H7 (cell line): Measurements from ENCODE around the gene LRRC7. TPM values are rescaled to one million over a fixed set of nuclear protein-coding genes. Genes with fewer than 3 reads are reported as not detected.

Source experiments
- DNase-seq: peaks from one replicate; pipeline ENCODE4 v3.0.0; 2012
- H3K27me3 ChIP-seq: 2 replicates; pipeline ENCODE4 v1.6.0; 2011; ENCODE audit warnings: mild to moderate bottlenecking, low read length; ENCODE audit not compliant: control insufficient read depth, insufficient read depth
- H3K36me3 ChIP-seq: replicated peaks from 2 replicates; pipeline ENCODE4 v1.5.1; 2011; ENCODE audit warnings: low read length; ENCODE audit not compliant: control insufficient read depth, insufficient read depth
- H3K4me3 ChIP-seq: 2 replicates; pipeline ENCODE4 v1.5.1; 2011; ENCODE audit warnings: low read depth, mild to moderate bottlenecking, control low read depth, low read length, moderate library complexity; ENCODE audit not compliant: insufficient read depth
- total RNA-seq: library from RNA; depleted of rRNA; stranded (reverse); fragments of >200 nt; shearing (Covaris generic); gene quantifications from 2 replicates; pipeline ENCODE4 v1.2.3, GENCODE V29; 2014

LRRC7 gene
- total RNA-seq, 1 experiment from 2014 or later: 0.24 TPM

- Histone ChIP-seq H3K36me3 (no peaks in the 10 kb centered on the region), H3K27me3 (no peaks in the 10 kb centered on the region), H3K4me3 (no peak overlapping the region)
- DNase-seq: no peak
Measured at GRCh38 chr1:70077066-70077465, 509.3 kb downstream of the LRRC7 start.

- Histone ChIP-seq H3K4me3 (no peak overlapping the region), H3K27me3 (no peaks in the 10 kb centered on the region), H3K36me3 (no peaks in the 10 kb centered on the region)
- no peak for DNase-seq
Measured at GRCh38 chr1:70079546-70079945, 511.8 kb downstream of the LRRC7 start.

DNA sequence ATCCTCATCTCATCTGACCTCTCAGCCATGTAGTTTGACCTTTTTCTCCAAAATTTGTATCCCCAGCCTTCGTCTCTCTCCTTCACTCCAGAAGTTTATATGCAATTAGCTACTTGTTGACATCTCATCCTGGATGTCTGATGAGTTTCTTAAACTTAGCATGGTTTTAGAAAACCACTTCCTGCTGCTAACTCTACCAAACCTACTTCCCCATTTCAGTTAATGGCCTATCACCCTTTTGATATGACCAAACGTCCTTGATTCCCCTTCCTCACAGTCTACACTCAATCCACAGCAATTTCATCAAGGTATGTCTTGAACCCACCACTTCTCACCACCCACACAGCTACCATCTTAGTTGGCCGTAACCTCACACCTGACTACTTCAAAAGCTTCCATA, 515.8 kb downstream of the LRRC7 start:
- Histone ChIP-seq H3K4me3 (no peak overlapping the region), H3K36me3 (no peaks in the 10 kb centered on the region), H3K27me3 (no peaks in the 10 kb centered on the region)
- no peak for DNase-seq

DNA sequence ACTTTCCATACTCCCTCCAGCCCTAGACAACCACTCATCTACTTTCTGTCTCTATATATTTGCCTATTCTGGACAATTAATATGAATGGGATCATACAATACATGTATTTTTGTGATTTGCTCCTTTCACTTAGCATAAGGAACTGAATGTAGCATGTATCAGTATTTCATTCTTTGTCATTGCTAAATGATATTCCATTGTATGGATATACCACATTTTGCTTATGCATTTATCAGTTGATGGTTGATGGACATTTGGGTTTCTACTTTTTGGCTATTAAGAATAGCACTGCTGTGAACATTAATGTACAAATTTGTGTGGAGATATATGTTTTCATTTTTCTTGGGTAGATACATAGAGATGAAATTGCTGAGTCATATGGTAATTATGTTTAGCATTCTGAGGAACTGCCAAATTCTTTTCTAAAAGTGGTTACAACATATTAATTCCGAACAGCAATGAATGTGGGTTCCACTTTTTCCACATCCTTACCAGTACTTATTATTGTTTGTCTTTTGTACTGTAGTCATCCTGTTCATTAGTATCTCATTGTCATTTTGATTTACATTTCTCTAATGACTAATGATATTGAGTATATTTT, 516.7 kb downstream of the LRRC7 start:
- no peaks in the 10 kb centered on the region for H3K27me3 ChIP-seq
- no peaks in the 10 kb centered on the region for H3K36me3 ChIP-seq
- H3K4me3 ChIP-seq: no peak overlapping the region
- no peak for DNase-seq

- H3K4me3 ChIP-seq: no peak overlapping the region
- H3K36me3 ChIP-seq: no peaks in the 10 kb centered on the region
- no peak for DNase-seq
- H3K27me3 ChIP-seq: no peaks in the 10 kb centered on the region
Measured at GRCh38 chr1:70085521-70085920, 517.8 kb downstream of the LRRC7 start.

DNA sequence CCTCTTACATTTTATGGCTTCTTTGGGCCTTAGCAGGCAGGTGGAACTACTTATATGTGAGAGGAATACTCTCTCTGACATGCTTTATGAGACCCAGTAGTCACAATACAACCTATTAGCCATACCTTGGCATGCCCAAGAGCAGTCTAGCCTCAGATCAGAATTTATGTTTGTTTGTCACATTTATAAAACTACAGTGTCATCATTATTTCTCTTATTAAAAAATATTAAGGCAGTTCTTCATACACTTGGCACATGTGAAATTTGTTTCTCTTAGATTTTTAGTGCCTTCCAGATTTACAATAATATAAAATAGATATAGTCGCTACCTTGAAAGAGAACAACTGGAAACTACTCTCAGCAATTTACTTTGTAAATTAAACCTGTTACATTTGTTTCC, 519.2 kb downstream of the LRRC7 start:
- H3K36me3 ChIP-seq: no peaks in the 10 kb centered on the region
- no peaks in the 10 kb centered on the region for H3K27me3 ChIP-seq
- H3K4me3 ChIP-seq: no peak overlapping the region
- DNase-seq: no peak

GRCh38 chr1:70090141-70090540, 522.4 kb downstream of the LRRC7 start:
- no peak overlapping the region for H3K4me3 ChIP-seq
- no peak for DNase-seq

DNA sequence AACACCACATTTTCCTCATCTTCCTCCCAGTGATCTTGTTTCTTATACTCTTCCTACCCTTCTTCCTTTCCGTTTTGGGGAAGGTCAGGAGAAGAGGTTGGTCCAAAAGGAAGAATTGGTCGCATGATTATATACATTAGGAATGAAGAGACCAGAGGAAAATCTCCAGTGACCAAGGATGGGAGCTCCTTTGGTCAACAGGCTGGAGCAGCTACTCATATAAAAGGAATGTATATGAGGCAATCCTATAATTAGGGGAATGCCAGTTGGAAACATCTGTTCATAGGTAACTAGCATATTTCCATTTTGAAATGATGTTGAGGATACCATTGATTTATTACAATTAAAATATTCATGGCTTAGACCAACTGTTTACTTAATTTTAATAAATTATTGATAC, 523.2 kb downstream of the LRRC7 start:
- Histone ChIP-seq H3K27me3 (no peaks in the 10 kb centered on the region), H3K4me3 (no peak overlapping the region), H3K36me3 (no peaks in the 10 kb centered on the region)
- DNase-seq: no peak

More at GRCh38 chr1:70090141-70090540, 522.4 kb downstream of the LRRC7 start:
- Histone ChIP-seq H3K27me3 (no peaks in the 10 kb centered on the region), H3K36me3 (no peaks in the 10 kb centered on the region)

DNA sequence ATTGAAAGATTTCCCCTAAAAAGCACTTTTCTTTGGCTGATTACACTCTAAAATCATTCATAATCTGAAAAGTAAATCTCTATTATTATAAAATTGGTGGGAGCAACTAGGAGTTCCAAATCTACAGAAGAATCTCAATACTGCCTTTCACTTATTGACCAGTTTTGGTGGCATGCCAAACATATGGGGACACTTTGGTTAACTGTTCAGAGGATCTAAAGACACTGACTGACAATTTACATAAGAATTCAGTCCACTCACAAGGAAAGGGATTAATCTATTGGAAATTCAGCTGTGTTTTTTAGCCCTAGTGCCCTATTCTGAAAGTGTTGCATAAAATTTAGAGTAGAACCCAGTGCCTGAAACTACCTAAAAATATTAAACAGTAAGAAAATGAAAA, 524.1 kb downstream of the LRRC7 start:
- H3K27me3 ChIP-seq: no peaks in the 10 kb centered on the region
- no peaks in the 10 kb centered on the region for H3K36me3 ChIP-seq
- H3K4me3 ChIP-seq: no peak overlapping the region
- DNase-seq: no peak

GRCh38 chr1:70092526-70092925, 524.8 kb downstream of the LRRC7 start:
- Histone ChIP-seq H3K4me3 (no peak overlapping the region), H3K36me3 (no peaks in the 10 kb centered on the region), H3K27me3 (no peaks in the 10 kb centered on the region)
- no peak for DNase-seq

GRCh38 chr1:70093250-70093975, 525.7 kb downstream of the LRRC7 start:
- Histone ChIP-seq H3K36me3 (no peaks in the 10 kb centered on the region), H3K4me3 (no peak overlapping the region), H3K27me3 (no peaks in the 10 kb centered on the region)
- no peak for DNase-seq

DNA sequence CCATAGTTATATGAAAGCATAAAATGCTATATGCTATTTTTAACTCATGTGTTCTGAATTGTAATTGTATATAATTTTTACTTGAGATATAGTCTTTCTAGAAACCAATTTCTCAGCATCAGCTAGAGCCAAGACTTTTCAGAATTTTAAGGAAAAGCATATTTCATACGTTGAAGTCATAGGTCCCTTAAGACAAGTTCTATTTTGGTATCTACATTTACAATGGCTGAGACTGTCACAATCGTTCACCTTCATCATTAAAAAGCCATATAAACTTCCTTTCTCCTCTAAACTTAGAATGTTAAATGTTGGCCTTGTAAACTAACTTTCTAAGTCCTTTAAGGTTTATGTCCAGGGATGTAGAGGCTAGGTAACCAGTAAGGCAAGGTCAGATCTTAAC, 533.5 kb downstream of the LRRC7 start:
- DNase-seq: no peak
- Histone ChIP-seq H3K27me3 (no peaks in the 10 kb centered on the region), H3K36me3 (no peaks in the 10 kb centered on the region), H3K4me3 (no peak overlapping the region)

GRCh38 chr1:70101774-70102173, 534.1 kb downstream of the LRRC7 start:
- Histone ChIP-seq H3K27me3 (no peaks in the 10 kb centered on the region), H3K4me3 (no peak overlapping the region), H3K36me3 (no peaks in the 10 kb centered on the region)
- DNase-seq: no peak

GRCh38 chr1:70103770-70104169, 536.0 kb downstream of the LRRC7 start:
- no peaks in the 10 kb centered on the region for H3K36me3 ChIP-seq
- no peak for DNase-seq
- no peak overlapping the region for H3K4me3 ChIP-seq
- H3K27me3 ChIP-seq: no peaks in the 10 kb centered on the region

GRCh38 chr1:70109241-70109640, 541.5 kb downstream of the LRRC7 start:
- Histone ChIP-seq H3K27me3 (no peaks in the 10 kb centered on the region), H3K4me3 (no peak overlapping the region), H3K36me3 (no peaks in the 10 kb centered on the region)
- no peak for DNase-seq
